ENCODE measurements around the gene NCR2. TPM values are rescaled to one million over a fixed set of nuclear protein-coding genes. Genes with fewer than 3 reads are reported as not detected.
A peak's percentile ranks its signal among the peaks of the same experiment; 100 is the strongest.

The NCR2 gene
- total RNA-seq, 1 experiment from 2014 or later, result not detected

DNA sequence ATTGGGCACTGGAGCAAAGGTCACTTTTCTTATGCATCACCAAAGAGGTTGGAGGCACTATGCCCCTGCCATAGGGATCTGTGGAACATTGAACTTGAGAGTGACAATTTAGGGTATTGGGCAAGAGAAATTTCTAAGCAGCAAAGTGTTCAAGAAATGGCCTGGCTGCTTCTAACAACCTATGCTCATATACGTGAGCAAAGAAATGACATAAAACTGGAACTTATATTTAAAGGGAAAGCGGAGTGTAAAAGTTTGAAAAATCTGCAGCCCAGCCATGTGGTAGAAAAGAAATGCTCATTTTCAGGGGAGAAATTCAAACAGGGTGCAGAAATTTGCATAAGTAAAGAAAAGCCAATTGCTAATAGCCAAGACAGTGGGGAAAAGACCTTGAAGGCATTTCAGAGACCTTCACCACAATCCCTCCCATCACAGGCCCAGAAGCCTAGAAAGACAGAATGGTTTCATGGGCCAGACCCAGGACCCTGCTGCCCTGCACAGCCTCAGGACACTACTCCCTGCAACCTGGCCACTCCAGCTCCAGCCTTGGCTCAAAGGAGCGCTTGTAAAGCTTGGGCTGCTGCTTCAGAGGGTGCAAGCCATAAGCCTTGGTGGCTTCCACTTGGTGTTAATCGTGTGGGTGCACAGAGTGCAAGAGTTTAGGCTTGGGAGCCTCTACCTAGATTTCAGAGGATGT lies 24.4 kb downstream of the NCR2 start:
- no peak for DNase-seq (ENCODE audit: low spot score)

DNA sequence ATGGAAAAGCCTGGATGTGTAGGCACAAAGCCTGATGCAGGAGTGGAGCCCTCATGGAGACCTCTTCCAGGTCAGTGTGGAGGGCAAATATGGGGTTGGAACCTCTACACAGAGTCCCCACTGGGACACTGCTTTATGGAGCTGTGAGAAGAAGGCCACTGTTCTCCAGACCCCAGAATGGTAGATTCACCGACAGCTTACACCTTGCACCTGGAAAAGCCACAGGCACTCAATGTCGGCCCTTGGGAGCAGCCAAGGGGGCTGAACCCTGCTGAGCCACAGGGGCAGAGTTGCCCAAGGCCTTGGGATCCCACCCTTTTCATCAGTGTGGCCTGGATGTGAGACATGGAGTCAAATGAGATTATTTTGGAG lies 24.9 kb downstream of the NCR2 start:
- DNase-seq (ENCODE audit: low spot score), result no peak

DNA sequence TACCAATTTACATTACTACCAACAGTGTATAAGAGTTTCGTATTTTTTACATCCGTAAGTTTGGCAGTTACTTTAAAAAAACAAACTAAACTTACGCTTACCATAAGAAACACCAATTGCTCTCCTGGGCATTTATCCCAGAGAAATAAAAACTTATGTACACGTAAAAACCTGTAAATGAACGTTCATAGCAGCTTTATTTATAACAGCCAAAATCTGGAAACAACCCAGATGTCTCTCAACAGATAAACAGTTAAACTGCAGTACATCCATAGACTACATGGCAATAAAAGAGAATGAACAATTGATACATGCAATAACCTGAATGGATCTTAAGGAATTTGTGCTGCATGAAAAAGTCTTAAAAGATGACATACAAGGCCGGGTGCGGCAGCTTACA lies 30.7 kb downstream of the NCR2 start:
- DNase-seq (ENCODE audit: low spot score), result no peak

DNA sequence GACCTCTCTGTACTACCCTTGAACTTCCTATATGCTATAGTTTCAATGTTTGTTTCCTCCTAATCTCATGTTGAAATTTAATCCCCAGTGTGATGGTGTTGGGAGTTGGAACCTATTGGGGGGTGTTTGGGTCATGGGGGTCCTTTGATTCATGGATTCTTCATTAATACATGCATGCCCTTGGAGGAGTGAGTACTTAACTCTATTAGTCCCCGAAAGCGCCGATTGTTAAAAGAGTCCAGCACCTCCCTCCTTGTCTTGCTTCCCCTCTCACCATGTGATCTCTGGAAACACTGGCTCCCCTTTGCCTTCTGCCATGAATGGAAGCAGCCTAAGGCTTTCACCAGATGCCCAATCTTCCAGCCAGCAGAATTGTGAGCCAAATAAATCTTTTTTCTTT lies 31.7 kb downstream of the NCR2 start:
- DNase-seq (ENCODE audit: low spot score), result no peak

DNA sequence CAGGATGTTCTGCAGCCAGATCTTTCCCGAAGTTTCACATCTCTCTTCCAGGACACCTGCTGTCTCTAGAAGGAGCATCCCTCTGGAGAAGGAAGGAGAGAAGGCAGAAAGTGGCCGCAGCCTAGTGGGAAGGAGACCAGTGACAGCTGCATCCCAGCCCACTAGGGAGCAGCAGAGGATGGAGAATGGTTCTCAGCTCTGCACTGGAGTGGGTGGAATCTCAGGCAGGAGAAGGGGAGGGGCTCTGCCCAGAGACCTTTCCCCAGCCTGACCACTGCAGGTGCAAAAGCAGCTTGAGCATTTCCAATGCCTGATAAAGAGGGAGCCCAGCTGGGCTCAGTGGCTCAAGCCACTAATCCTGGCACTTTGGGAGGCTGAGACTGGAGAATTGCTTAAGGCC lies 32.3 kb downstream of the NCR2 start:
- peak; percentile 73 for DNase-seq (ENCODE audit: low spot score)

DNA sequence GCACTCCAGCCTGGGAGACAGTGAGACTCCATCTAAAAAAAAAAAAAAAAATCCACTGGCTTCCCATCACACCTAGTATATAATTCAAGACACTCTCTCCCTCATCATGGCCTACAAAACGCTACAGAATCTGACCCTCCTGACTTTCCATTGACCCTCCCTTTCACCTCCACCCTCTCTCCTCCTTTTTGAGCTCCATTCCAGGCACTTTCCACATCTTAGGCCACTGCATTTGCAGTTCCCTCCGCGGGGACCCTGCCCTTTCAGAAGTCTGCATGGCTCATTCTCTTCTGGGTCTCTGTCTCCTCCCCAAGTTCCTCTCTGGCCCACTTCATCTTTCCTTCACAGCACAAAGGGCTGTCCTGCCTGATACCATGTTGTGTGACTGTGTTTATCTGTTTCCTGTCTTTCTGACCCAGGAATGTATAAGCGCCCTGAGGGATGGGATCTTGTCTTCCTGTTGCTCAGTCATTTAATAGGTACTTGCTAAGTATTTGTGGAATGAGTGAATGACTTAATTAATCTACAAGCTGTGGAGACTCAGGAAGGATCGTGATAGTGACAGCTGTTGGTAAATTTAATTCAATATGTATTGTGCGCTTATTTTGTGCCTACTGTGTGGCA lies 35.2 kb downstream of the NCR2 start:
- no peak for DNase-seq (ENCODE audit: low spot score)

DNA sequence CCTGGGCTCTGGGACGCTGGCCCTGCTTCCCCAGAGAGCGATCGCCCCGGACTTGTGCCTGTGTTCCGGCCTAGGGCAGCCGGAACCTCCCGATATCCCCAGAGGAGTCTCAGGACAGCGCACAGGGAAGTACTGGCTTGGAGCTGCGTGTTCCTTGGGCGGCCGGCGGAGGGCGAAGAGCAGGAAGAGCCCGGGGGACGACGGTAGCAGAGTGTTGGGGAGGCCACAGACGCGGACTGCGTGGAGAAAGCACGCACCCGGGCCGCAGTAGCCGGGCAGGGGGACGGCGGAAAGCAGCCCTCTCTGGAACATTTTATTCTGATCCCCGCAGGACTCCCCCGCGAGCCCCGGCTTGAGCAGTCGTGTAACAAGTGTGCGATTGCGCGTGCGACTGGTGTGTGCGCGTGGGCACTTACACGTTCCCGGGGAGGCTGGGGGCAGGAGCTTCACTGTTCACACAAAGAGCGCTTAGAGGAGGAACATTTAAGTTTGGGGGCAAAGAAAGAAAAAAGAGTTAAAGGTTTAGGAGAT lies 36.1 kb downstream of the NCR2 start:
- DNase-seq (ENCODE audit: low spot score), result peak; percentile 61

DNA sequence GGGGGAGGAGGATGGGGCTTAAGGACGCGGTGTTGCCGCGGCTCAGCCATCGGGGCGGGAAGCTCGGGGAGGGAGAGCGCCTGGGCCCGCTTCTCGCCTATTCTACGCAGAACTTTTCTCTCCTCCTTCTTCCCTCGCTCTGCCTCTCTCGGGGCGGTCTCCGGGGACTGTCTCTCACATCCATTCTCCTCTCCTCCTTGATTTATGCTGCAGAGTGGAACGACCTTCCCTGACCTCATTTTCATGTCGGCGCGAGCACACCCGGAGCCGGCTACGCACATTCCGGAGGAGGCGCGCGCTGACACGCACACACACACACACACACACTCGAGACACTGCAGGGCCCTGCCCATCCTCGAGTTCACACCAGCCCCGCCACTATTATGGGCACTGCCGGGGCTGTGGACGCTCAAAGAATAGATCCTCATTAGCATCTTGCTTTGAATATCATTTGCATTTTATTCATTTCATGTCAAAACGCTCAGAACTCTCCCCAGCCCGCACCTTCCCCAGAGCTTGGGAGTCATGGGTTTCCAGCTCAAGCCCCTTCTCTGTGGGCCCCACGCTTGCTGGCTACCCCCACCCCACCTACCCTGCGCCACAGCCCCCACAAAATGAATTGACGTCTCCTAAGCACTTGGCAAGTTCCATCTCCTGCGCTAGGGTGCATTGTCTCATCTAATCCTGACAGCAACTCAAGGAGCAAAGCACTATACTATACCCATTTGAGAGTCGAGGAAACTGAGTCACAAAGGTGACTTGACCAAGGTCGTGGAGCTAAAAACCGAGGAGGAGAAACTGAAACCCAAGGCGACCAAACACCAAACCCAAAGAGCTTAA lies 36.8 kb downstream of the NCR2 start:
- DNase-seq (ENCODE audit: low spot score), result peak; percentile 5

DNA sequence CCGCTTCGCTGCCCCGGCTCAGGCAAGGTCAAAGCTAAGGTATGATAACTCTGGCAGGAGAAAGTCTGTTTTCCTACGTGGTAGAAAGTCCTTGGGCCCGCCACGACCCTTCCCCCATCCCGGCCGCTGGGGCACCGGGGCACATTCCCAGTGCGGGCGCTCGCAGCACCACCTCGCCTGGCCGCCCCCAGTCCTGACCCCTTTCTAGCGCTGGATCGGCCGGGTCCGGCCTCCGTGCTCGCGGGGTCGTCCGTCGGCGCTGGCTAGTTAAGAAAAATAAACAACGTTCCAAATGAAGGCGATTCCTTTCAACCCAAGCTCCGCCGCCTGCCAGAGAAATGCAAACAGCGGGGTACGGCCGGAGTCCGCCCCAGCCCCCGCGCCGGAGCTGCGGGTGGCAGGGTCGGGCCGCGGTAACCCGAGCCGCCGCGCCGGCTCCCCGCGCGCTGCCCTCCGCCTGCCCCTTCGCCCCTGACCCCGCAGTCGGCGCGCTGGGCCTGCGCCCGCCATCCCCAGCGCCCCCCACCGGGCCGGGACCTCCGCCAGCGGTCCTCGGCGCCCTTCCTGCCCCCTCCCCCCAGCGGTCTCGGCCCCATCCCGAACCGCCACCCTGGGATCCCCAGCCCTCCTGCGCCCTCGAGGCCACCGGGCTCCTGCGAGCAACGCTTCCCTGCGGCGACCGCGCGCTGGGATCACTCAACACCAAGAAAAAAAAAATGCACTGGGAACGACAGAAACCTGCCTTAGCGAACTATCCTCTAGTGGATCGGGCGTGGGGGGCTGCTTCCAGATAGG lies 37.6 kb downstream of the NCR2 start:
- DNase-seq (ENCODE audit: low spot score), result no peak

DNA sequence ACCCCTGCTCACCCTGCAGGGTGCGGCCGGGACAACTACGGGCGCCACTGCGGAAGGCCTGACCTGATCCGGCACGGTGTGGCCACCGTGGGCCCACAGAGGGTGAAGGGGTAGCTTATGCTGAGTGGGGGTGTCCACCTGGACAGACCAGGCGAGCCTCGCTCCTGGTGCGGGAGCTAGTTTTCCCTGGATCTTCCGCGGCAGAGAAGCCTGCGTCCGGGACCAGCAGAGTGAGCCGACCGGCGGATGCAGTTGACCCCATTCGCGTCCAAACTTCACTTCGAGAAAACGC lies 38.2 kb downstream of the NCR2 start:
- DNase-seq (ENCODE audit: low spot score), result no peak

DNA sequence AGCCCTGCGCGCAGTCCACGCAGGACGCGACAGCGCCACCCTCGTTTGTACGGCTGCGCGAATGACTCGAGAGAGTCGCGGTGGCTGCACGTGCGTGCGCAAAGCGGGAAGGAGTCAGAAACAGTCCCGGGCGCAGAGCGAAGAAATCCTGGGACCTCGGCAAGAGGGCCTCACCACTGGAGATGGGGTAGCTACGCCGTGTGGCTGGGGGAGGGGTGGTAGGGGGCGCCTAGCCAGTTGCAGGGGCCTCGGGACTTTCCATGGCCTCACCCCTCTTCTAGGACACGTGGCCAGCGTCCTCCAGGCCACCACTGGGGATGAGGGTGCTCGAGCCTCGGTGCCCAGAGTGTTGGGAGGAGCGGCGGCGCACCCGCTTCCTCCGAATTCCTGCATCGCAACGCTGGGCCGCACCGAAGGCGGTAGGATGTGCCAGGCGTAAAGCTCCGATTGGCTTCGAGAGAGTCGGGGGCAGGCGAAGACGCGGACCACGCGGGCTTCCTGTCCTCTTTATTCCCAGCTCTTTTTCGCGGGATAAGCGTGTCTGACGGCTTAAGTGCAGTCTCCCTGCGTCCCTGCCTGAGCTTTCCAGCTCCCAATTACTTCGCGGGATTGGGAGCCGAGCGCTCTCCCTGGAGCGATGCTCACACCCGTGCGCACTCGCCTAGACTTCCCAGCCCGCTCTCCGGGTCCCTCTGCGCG lies 38.7 kb downstream of the NCR2 start:
- no peak for DNase-seq (ENCODE audit: low spot score)

DNA sequence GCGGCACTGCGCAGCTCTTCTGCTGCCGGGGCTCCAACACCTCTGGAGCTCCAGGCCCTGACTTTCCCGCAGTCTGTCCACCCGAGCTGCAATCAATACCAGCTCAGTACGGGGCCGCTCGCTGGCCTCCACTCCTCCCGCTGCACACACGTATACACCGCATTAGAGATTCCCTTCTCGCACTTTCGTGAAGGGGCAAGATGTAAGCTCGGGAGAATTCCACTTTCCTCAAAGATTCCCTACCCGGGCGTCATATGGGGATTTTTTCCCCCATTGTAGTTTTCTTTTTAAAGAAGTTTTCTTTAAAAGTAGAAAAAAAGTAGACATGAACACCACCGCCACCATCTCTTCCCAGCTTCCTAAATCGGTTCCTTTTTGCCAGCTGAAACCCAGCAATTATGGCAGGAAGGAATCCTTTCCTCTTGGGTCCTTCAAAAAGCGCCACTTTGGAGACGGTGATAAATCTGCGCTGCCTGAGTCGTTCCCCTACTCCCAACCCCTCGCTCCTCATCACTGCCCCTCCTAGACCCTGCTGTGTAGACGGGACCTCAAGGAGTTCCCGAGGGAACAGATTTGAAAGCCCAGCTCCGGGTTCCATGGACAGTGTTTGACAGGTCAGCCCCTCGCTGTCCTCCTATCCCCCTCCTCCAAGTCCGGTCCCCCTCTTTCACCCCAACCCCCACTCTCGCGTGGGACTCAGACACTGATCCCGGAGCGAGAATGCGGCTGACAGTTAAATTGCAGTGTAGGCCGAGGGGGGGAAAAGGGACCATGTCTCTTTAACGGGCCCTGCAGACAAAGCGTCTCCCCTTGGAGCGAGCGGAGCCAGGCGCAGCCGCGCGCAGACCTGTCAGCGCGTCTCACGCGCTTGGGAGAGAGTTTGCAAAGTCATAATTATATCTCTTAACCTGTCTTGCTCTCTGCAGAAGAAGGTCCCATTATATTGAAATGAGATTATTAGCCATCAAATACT lies 39.5 kb downstream of the NCR2 start:
- DNase-seq (ENCODE audit: low spot score), result no peak

DNA sequence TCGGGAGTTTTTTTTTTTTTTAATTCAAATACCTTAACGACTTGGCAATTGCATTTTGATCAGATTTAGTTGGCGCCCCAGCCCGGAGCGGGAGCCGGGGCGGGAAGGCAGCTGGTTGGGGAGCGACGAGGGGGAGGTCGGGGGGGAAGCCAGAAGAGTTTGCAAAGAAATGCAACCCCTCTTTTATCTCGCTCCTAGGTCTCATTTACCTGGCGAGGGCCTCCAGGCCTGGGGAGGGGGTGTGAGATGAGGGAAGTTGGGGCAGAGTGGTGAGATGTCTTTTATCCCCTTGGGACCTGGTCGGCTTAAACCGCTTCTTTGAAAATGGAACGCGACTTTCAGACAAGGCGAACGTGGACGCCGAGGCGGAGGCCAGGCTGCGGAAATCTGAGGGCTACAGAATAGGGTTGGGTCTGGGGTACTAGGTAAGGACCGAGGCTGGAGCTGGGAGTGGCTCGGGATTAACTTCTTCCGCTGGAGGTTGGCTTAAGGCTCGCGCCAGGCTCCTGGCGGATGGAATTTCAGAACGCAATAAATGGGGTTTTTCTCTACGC lies 40.3 kb downstream of the NCR2 start:
- no peak for DNase-seq (ENCODE audit: low spot score)

DNA sequence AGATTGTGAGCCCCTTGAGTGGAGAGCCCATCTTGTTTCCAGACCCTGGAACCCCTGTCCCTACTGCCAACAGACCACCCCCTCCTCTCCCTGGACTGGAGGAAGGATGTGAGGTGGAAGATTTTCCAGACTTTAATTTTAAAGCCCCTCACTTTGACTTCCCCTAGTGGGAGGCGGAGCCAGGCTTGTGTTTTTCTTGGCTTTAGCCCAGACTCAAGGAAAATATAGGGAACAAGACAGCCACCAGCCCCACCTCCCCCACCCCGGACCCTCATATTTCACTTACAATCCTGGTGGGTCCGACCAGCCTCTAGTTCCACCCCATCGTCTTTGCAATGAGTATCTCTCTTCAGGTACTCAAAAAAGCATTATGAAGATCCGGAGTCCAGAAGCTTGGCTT lies 40.8 kb downstream of the NCR2 start:
- no peak for DNase-seq (ENCODE audit: low spot score)

DNA sequence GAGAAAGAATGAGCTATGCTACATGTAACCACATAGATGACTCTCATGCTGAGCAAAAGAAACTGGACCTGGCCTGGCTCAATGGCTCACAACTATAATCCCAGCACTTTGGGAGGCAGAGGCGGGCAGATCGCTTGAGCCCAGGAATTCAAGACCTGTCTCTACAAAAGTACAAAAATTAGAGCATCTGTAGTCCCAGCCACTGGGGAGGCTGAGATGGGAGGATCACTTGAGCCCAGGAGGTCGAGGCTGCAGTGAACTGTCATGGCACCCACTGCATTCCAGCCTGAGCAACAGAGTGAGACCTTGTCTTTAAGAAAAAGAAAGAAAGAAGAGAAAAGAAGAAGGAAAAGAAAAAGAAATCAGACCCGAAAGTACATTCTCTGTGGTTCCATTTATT lies 41.7 kb downstream of the NCR2 start:
- no peak for DNase-seq (ENCODE audit: low spot score)

DNA sequence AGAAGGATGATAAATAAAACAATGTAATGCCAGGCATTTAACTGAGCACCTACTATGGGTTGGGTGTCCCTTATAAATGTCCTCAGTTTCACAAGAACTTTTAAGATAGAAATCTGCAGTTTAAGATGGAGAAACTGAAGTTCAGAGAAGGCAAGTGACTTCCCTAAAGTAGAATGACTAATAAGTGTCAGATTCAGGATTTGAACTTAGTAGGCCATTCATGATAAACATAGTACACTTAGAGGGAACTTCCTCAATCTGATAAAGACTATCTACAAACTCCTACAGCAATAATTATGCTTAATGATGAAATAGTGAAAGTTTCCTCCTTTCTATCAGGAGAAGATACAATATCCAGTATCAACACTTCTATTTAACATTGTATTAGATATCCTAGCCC lies 43.9 kb downstream of the NCR2 start:
- no peak for DNase-seq (ENCODE audit: low spot score)

DNA sequence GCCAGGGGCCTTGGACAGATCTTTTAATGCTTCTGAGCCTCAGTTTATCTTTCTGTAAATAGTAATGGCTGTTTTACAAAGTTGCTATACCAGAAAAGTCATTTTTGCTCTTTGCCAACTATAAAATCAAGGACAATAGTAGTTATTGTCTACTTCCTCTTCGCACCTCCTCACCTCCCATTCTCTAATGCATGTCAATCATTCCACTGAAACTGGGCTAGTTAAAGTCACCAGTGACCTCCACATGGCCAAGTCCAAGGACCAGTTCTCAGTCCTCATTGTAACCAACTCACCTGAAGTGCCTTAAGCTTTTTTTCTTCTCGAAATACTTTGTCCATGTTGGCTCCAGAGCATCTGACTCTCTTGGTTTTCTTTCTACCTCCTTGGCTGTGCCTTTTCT lies 51.2 kb downstream of the NCR2 start:
- no peak for DNase-seq (ENCODE audit: low spot score)

DNA sequence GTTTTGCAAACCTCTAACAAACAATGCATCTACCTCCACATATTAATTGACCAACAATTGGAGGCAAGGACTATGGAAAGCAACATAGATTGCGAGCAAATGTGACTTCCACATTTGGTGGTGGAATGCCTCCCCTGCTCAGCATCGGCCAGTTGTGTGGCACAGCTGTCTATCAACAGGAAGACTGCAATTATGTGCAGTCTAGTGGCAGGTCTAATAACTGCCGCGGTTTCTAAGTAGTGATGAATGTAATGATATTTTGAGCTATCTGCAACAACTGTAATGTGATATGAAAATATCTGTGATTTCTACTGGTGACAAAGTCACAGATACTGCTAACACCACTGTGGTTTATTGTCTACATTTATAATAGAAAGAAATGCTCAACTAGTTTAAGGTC lies 56.8 kb downstream of the NCR2 start:
- no peak for DNase-seq (ENCODE audit: low spot score)

DNA sequence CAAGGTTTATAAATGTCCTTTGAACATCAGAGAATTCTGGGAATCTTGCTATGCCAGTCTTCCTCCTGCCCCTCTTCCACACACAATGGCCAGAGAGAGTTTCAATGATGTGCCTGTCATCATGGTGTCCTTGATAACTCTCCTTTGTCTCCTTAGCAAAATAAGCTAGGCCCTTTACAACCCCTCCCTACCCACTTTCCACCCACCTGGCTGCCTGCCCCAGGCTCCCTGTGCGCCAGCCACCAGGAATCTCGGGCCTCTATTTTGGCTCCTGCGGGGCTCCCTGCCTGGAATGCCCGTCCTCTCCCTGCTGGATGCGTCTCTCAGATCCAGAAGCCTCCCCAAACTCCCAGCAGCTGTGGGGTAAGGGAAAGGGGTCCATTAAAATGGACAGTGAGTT lies 60.9 kb downstream of the NCR2 start:
- no peak for DNase-seq (ENCODE audit: low spot score)

DNA sequence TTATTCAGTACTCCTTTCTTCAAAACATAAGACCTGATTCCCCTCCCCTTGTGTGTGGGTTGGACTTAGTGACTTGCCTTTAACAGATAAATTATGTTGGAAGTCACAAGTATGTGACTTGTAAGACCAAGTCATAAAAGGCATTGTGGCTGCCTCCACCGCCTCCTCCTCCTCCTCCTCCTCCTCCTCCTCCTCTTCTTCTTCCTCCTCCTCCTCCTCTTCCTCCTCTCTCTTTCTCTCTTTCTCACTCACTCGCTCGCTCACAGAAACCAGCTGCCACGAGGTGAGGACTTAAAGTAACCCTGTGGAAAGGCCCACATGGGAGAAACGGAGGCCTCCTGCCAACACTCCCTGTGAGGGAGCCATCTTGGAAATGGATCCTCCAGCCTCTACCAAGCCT lies 64.0 kb downstream of the NCR2 start:
- DNase-seq (ENCODE audit: low spot score), result no peak

Data from HT-29 (cell line).